IMR-90 (cell line): ENCODE measurements around the gene ZKSCAN1. TPM values are rescaled to one million over a fixed set of nuclear protein-coding genes. Genes with fewer than 3 reads are reported as not detected.
A peak's percentile ranks its signal among the peaks of the same experiment; 100 is the strongest.

Source experiments
- BHLHE40 ChIP-seq: fragments of 150-350 bp; IDR thresholded peaks from 2 replicates; pipeline ENCODE4 v1.6.1; 2016; ENCODE audit warnings: mild to moderate bottlenecking, low read depth, low read length
- CHD1 ChIP-seq: IDR thresholded peaks from 2 replicates; pipeline ENCODE4 v1.6.1; 2012; ENCODE audit warnings: low read depth, low read length, improper control_type of control experiment
- FOS ChIP-seq: fragments of 150-350 bp; IDR thresholded peaks from 2 replicates; pipeline ENCODE4 v1.6.1; 2016; ENCODE audit warnings: low read depth, low read length
- POLR2A ChIP-seq: IDR thresholded peaks from 2 replicates; pipeline ENCODE4 v1.6.1; 2012; ENCODE audit warnings: mild to moderate bottlenecking, low read depth, low read length
- RAD21 ChIP-seq: IDR thresholded peaks from 2 replicates; pipeline ENCODE4 v1.6.1; 2012; ENCODE audit warnings: low read length, improper control_type of control experiment
- USF2 ChIP-seq: fragments of 150-350 bp; IDR thresholded peaks from 2 replicates; pipeline ENCODE4 v1.6.1; 2017; ENCODE audit warnings: mild to moderate bottlenecking, antibody characterized with exemption, low read length, low read depth
- polyA plus RNA-seq, 3 experiments: library from polyadenylated mRNA; depleted of rRNA; stranded (reverse); fragments of >200 nt; gene quantifications; 2 replicates each; pipeline ENCODE4 v1.2.3, GENCODE V29; 2012; ENCODE audit warnings: low replicate concordance in 1 of 3
- total RNA-seq: library from RNA; depleted of rRNA; stranded (reverse); fragments of >200 nt; gene quantifications from 2 replicates; pipeline ENCODE4 v1.2.3, GENCODE V29; 2012

The ZKSCAN1 gene
- total and polyA plus RNA-seq, 2 of the 4 experiments (the other 2 are of a cell fraction): 13.7 to 40.7 TPM

DNA sequence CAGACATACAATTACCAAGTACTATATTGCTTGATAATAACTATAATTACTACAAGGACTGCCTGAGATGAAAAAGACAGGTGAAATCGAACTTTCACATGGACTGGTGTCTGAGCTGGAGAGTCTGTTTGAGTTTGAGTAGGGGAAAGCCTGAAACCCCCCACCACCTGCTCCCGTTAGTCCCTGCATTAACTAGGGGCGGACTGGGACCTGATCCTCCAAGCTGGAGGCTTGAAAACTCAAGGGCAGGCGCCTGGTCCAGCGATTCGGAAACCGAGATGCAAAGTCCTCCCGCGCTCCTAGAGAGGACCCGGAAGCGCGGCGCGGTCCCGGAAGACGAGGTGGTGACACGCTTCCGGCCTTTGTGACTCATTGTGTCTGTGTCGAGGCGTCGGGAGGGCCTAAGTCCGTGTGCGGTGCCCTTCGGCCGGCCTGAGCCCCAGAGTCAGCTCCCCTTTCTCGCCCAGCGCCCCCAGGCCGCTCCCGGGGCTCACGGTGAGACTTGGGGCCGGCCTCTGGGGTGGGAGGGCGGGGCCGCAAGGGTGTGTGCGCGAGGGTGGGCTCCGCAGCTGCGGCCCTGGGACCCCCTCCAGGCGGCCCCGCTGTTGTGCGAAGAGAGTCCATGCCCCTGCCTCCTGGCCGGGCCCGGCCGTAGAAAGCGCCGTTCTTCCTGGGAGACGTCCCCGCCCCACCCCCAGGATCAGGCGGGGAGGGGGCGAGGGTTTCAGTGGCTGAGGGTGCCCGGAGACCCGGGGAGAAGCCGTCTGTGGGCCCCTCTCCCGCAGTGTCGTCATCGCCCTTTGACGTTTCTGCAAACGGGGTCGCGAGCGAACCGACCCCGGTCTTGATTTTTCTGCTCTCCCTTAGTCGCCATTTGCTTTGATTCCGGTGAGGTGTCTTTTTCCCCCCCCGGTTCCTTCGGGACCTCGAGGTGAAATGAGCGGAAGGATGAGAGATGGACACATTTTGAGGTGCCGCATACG is at the start of gene ZKSCAN1 (continued):
- TF ChIP-seq FOS (peak; percentile 85), POLR2A (peak; percentile 91), BHLHE40 (peak; percentile 42; the same call in 1 of the 2 replicates), USF2 (no peak), CHD1 (peak; percentile 67; the same call in 1 of the 2 replicates), RAD21 (no peak)
